HK-2 (cell line): ENCODE results near the gene GORASP2.

Experiments
- DNase-seq: peaks from one replicate; pipeline ENCODE4 v3.0.0-alpha.2; 2018; ENCODE audit not compliant: unreplicated experiment

Gene GORASP2

GRCh38 chr2:170965446-170966225 is 36.6 kb downstream of the GORASP2 start:
- DNase-seq = peak; percentile 65

- no peak for DNase-seq
Measured at GRCh38 chr2:170966648-170967396, 37.8 kb downstream of the GORASP2 start.

- DNase-seq = no peak
Measured at GRCh38 chr2:170967553-170967952, 38.5 kb downstream of the GORASP2 start.

- DNase-seq = no peak
Measured at GRCh38 chr2:170968205-170969003, 39.4 kb downstream of the GORASP2 start.

GRCh38 chr2:170969030-170969429 is 40.0 kb downstream of the GORASP2 start:
- DNase-seq = no peak

GRCh38 chr2:170969872-170970496 is 40.9 kb downstream of the GORASP2 start:
- DNase-seq = no peak

GRCh38 chr2:170971071-170971470 is 42.0 kb downstream of the GORASP2 start:
- no peak for DNase-seq

- no peak for DNase-seq
Measured at GRCh38 chr2:170972296-170973224, 43.5 kb downstream of the GORASP2 start.

GRCh38 chr2:170973225-170973491 is 44.1 kb downstream of the GORASP2 start:
- DNase-seq = no peak

- DNase-seq = peak; percentile 92
Measured at GRCh38 chr2:170973492-170974303, 44.6 kb downstream of the GORASP2 start.

GRCh38 chr2:170974304-170974993 is 45.4 kb downstream of the GORASP2 start:
- peak; percentile 24 for DNase-seq

GRCh38 chr2:170975127-170975942 is 46.3 kb downstream of the GORASP2 start:
- DNase-seq = no peak

- DNase-seq = no peak
Measured at GRCh38 chr2:170975943-170976270, 46.9 kb downstream of the GORASP2 start.

GRCh38 chr2:170984079-170984478 is 55.0 kb downstream of the GORASP2 start:
- no peak for DNase-seq

GRCh38 chr2:170985407-170985806 is 56.4 kb downstream of the GORASP2 start:
- no peak for DNase-seq

- no peak for DNase-seq
Measured at GRCh38 chr2:170986566-170987258, 57.7 kb downstream of the GORASP2 start.

GRCh38 chr2:170991398-170992182 is 62.5 kb downstream of the GORASP2 start:
- DNase-seq = no peak
